Endothelial cell of umbilical vein (primary cell): ENCODE measurements around the gene PSIP1. TPM values are rescaled to one million over a fixed set of nuclear protein-coding genes. Genes with fewer than 3 reads are reported as not detected.

Experiments used
- BruUV-seq: library from RNA; stranded (reverse); fragments of 400-500 nt; replicated peaks from 2 replicates; lab custom pipeline; 2021; lab: Mats Ljungman, UMichigan
- CTCF ChIA-PET: fragments of 300-600, 350-600 bp; sonication (Branson Sonifier 250); formaldehyde crosslinking; loops from one replicate; lab custom pipeline; 2021; ENCODE audit warnings: antibody characterized with exemption, inconsistent platforms; lab: Charles Lee
- POLR2A ChIA-PET: fragments of 300-600, 350-600 bp; sonication (Branson Sonifier 250); formaldehyde crosslinking; loops from one replicate; lab custom pipeline; 2021; ENCODE audit warnings: antibody characterized with exemption, inconsistent platforms; lab: Charles Lee
- DNase-seq: peaks from one replicate; pipeline ENCODE4 v3.0.0-alpha.2; 2011; ENCODE audit warnings: low read depth, low spot score
- FAIRE-seq: peaks from 2 replicates; lab custom pipeline; 2011; peaks lifted over from hg19 to GRCh38; lab: Jason Lieb, UNC
- H2AFZ ChIP-seq: 2 replicates; pipeline ENCODE4 v1.6.0; 2012; ENCODE audit warnings: low read depth, low read length, control low read depth, inconsistent platforms
- H3K27ac ChIP-seq: 2 replicates; pipeline ENCODE4 v1.5.1; 2011; ENCODE audit warnings: low read depth, mild to moderate bottlenecking, control low read depth, low read length, moderate library complexity; ENCODE audit not compliant: insufficient read depth
- H3K27me3 ChIP-seq, 2 experiments: 2 replicates each; pipeline versions ENCODE4 v1.6.0 to v1.6.1; 2011; ENCODE audit warnings: low read length in 2 of 2, mixed read lengths in 1 of 2; ENCODE audit not compliant: control insufficient read depth in 2 of 2, insufficient read depth in 2 of 2
- H3K36me3 ChIP-seq, 2 experiments: 2 replicates in 1 of 2; 3 replicates in 1 of 2; pipeline ENCODE4 v1.5.1; 2011; ENCODE audit warnings: low read length in 2 of 2, mild to moderate bottlenecking in 1 of 2, moderate library complexity in 1 of 2; ENCODE audit not compliant: control insufficient read depth in 2 of 2, insufficient read depth in 2 of 2; ENCODE audit errors: extremely low read depth in 1 of 2
- H3K4me1 ChIP-seq: 3 replicates; pipeline ENCODE4 v1.5.1; 2011; ENCODE audit warnings: mild to moderate bottlenecking, low read length; ENCODE audit not compliant: control insufficient read depth, insufficient read depth; ENCODE audit errors: extremely low read depth
- H3K4me2 ChIP-seq: 2 replicates; pipeline ENCODE4 v1.6.1; 2011; ENCODE audit warnings: low read length, control low read depth, mixed read lengths; ENCODE audit not compliant: insufficient read depth
- H3K4me3 ChIP-seq, 3 experiments: fragments of 200-600 bp in 1 of 3; sonication (generic), shearing (Covaris generic) in 1 of 3; replicated peaks in 1 of 3; 2 replicates each; pipeline ENCODE4 v1.5.1; 2011 to 2016; ENCODE audit warnings: control low read depth in 3 of 3, low read length in 3 of 3, mild to moderate bottlenecking in 2 of 3, inconsistent platforms in 1 of 3, low read depth in 1 of 3, moderate library complexity in 1 of 3; ENCODE audit not compliant: insufficient read depth in 1 of 3
- H3K79me2 ChIP-seq: 2 replicates; pipeline ENCODE4 v1.6.0; 2012; ENCODE audit warnings: low read length, inconsistent platforms; ENCODE audit not compliant: control insufficient read depth, insufficient read depth
- H3K9ac ChIP-seq: replicated peaks from 2 replicates; pipeline ENCODE3; 2011; ENCODE audit warnings: low read length, control low read depth; ENCODE audit not compliant: insufficient read depth; ENCODE audit errors: extremely low read depth
- H3K9me1 ChIP-seq: replicated peaks from 3 replicates; pipeline ENCODE4 v1.6.0; 2011; ENCODE audit warnings: mild to moderate bottlenecking, low read length; ENCODE audit not compliant: control insufficient read depth, insufficient read depth; ENCODE audit errors: extremely low read depth
- H3K9me3 ChIP-seq: replicated peaks from 2 replicates; pipeline ENCODE4 v1.5.1; 2012; ENCODE audit warnings: low read length, inconsistent platforms; ENCODE audit not compliant: control insufficient read depth, insufficient read depth
- H4K20me1 ChIP-seq: replicated peaks from 2 replicates; pipeline ENCODE3; 2011; ENCODE audit warnings: mild to moderate bottlenecking, low read length; ENCODE audit not compliant: control insufficient read depth, insufficient read depth; ENCODE audit errors: extremely low read depth
- CTCF ChIP-seq, 2 donors: IDR thresholded peaks; 1 replicate in 1 of 2; 2 replicates in 1 of 2; pipeline ENCODE4 v1.5.1; 2011; ENCODE audit warnings: low read length in 2 of 2, mild to moderate bottlenecking in 2 of 2, moderate library complexity in 2 of 2, control low read depth in 1 of 2, inconsistent platforms in 1 of 2, low read depth in 1 of 2; ENCODE audit not compliant: insufficient read depth in 1 of 2; ENCODE audit errors: extremely low read depth in 1 of 2
- EZH2 ChIP-seq: IDR thresholded peaks from 2 replicates; pipeline ENCODE4 v1.6.1; 2012; ENCODE audit warnings: borderline replicate concordance, low read depth, mild to moderate bottlenecking, moderate library complexity, low read length, inconsistent platforms; ENCODE audit not compliant: severe bottlenecking
- FOS ChIP-seq: IDR thresholded peaks from 2 replicates; pipeline ENCODE4 v1.6.1; 2011; ENCODE audit warnings: mild to moderate bottlenecking, low read length, moderate library complexity, borderline replicate concordance; ENCODE audit not compliant: insufficient read depth
- GATA2 ChIP-seq: IDR thresholded peaks from 2 replicates; pipeline ENCODE4 v1.7.0; 2011; ENCODE audit warnings: low read depth, mild to moderate bottlenecking, moderate library complexity, mixed read lengths, low read length; ENCODE audit not compliant: insufficient read length, insufficient read depth
- JUN ChIP-seq: IDR thresholded peaks from 2 replicates; pipeline ENCODE4 v1.6.1; 2011; ENCODE audit warnings: borderline replicate concordance, low read depth; ENCODE audit not compliant: insufficient read length, insufficient read depth
- MYC ChIP-seq: IDR thresholded peaks from one replicate; pipeline ENCODE4 v1.6.1; 2011; ENCODE audit warnings: mild to moderate bottlenecking, low read depth, low read length
- POLR2A ChIP-seq: IDR thresholded peaks from 2 replicates; pipeline ENCODE4 v1.6.1; 2012; ENCODE audit warnings: low read depth, mild to moderate bottlenecking, control low read depth, low read length
- POLR2AphosphoS5 ChIP-seq: IDR thresholded peaks from 2 replicates; pipeline ENCODE4 v1.6.1; 2012; ENCODE audit warnings: low read depth, mild to moderate bottlenecking, control low read depth, low read length, moderate library complexity; ENCODE audit not compliant: insufficient read depth
- dilution Hi-C: fragments of 300-500 bp; cut with MboI; formaldehyde crosslinking; loops from one replicate; pipeline ENCODE4 v1.15.0; 2019; ENCODE audit warnings: low sequenced_read_pairs; ENCODE audit not compliant: extremely low pct_ligation_motif_present
- intact Hi-C: fragments of 100-400 bp; cut with micrococcal nuclease; formaldehyde crosslinking; loops from one replicate; pipeline ENCODE4 v1.10.0; 2022
- polyA plus RNA-seq, 4 experiments: library from polyadenylated mRNA; depleted of rRNA in 3 of 4; stranded (reverse) in 3 of 4; unstranded in 1 of 4; fragments of >200 nt; gene quantifications; 2 replicates each; pipeline versions ENCODE4 v1.2.1 to v1.2.3, GENCODE V29; 2011 to 2012; ENCODE audit warnings: missing spikeins in 1 of 4
- total RNA-seq: library from RNA; stranded (reverse); gene quantifications from 2 replicates; pipeline ENCODE4 v1.2.3, GENCODE V29; 2021
- TF ChIP-seq, protein P1 (sequence below): IDR thresholded peaks from 2 replicates; pipeline ENCODE4 v1.6.1; 2011; ENCODE audit not compliant: insufficient read depth, insufficient read length

PSIP1 gene
- total and polyA plus RNA-seq, 2 donors (not counting 3 experiments of a cell fraction or from before 2014, with no cell fraction given): 12.9 to 76.7 TPM

DNA sequence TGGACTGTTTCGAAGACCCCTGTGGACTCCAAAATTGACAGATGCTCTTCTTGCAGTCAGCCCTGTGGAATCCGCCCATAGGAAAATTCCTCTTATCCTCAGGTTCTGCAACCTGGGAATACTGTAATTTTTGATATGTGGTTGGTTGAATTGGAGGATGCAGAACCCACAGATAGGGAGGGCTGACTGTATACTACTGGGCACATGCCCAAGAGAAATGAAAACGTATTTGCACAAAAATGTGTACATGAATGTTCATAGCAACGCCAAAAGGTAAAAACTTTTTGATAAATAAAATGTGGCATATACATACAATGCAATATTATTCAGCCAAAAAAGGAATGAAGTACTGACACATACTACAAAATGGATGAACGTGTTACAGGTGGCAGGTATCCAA, 90.0 kb downstream of the PSIP1 start:
- Histone ChIP-seq H3K27ac (no peak overlapping the region), H3K9me3 (no peaks in the 10 kb centered on the region), H3K9me1 (no peaks in the 10 kb centered on the region), H3K4me3 (no peak overlapping the region), H2AFZ (no peak overlapping the region), H3K79me2 (peaks cover 30% of the 10 kb centered on the region), H3K4me1 (peaks cover 11% of the 10 kb centered on the region), H3K36me3 (peaks cover 3 to 4% of the 10 kb centered on the region in 2 experiments), H3K4me2 (no peak overlapping the region), H3K27me3 (no peaks in the 10 kb centered on the region), H3K9ac (no peak overlapping the region), H4K20me1 (peaks cover 2% of the 10 kb centered on the region)
- BruUV-seq: no TSS peak
- no peak for FAIRE-seq
- ChIA-PET POLR2A (no interaction called here), CTCF (no interaction called here)
- TF ChIP-seq FOS: no peak
- intact Hi-C loops (loop anchor here (5.0 kb wide), 2 partner anchors 263 to 428 kb away; no protein-coding TSS in a partner anchor), dilution Hi-C loops (no loop called here)
- DNase-seq: no peak

GRCh38 chr9:15417626-15418025, 93.1 kb downstream of the PSIP1 start:
- H3K27ac ChIP-seq: no peak overlapping the region
- H3K4me1 ChIP-seq: peaks cover 5% of the 10 kb centered on the region
- DNase-seq: no peak
- no peaks in the 10 kb centered on the region for H3K9me1 ChIP-seq
- H3K9ac ChIP-seq: no peak overlapping the region
- TF ChIP-seq CTCF (IDR thresholded peaks at IDR 0.05; ENCODE audit: extremely low read depth in 1 of 2, insufficient read depth in 1 of 2, low read depth in 1 of 2, low read length in 2 of 2) (no peak), POLR2AphosphoS5 (no peak), GATA2 (no peak), EZH2 (no peak), FOS (no peak), JUN (no peak), MYC (no peak), POLR2A (no peak)
- TF ChIP-seq, protein P1, sequence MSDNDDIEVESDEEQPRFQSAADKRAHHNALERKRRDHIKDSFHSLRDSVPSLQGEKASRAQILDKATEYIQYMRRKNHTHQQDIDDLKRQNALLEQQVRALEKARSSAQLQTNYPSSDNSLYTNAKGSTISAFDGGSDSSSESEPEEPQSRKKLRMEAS: no peak
- no peak overlapping the region for H3K4me2 ChIP-seq
- H3K9me3 ChIP-seq: no peaks in the 10 kb centered on the region
- H2AFZ ChIP-seq: no peak overlapping the region
- no peaks in the 10 kb centered on the region for H4K20me1 ChIP-seq
- intact Hi-C loops (loop anchor here (1.0 kb wide), 2 partner anchors 139 to 206 kb away; no protein-coding TSS in a partner anchor), dilution Hi-C loops (no loop called here)
- no peak for FAIRE-seq
- no peak overlapping the region for H3K4me3 ChIP-seq
- ChIA-PET POLR2A (no interaction called here), CTCF (interaction anchor here (2.2 kb wide), 1 partner anchor 140 kb away, joined by 8 read pairs; no protein-coding TSS in a partner anchor)
- H3K27me3 ChIP-seq: no peaks in the 10 kb centered on the region
- H3K36me3 ChIP-seq: no peaks in the 10 kb centered on the region
- no peaks in the 10 kb centered on the region for H3K79me2 ChIP-seq
- BruUV-seq: no TSS peak
